GM19099 (cell line): Measurements from ENCODE around the gene CACNG1.

ENCODE experiments used
- POLR2A ChIP-seq: IDR thresholded peaks from 3 replicates; pipeline ENCODE4 v1.6.1; 2011; ENCODE audit warnings: low read depth; ENCODE audit not compliant: insufficient read length; ENCODE audit errors: extremely low read depth

The CACNG1 gene

GRCh38 chr17:67079491-67079890 lies 35.1 kb downstream of the CACNG1 start:
- no peak for TF ChIP-seq POLR2A

- no peak for TF ChIP-seq POLR2A
Measured at GRCh38 chr17:67080804-67081203, 36.5 kb downstream of the CACNG1 start.

GRCh38 chr17:67082107-67082506 lies 37.8 kb downstream of the CACNG1 start:
- TF ChIP-seq POLR2A: no peak

- TF ChIP-seq POLR2A: no peak
Measured at GRCh38 chr17:67085406-67085805, 41.1 kb downstream of the CACNG1 start.

- no peak for TF ChIP-seq POLR2A
Measured at GRCh38 chr17:67088639-67089038, 44.3 kb downstream of the CACNG1 start.

- TF ChIP-seq POLR2A: no peak
Measured at GRCh38 chr17:67090341-67090740, 46.0 kb downstream of the CACNG1 start.

GRCh38 chr17:67092291-67092690 lies 47.9 kb downstream of the CACNG1 start:
- TF ChIP-seq POLR2A: no peak

GRCh38 chr17:67093348-67093747 lies 49.0 kb downstream of the CACNG1 start:
- no peak for TF ChIP-seq POLR2A

GRCh38 chr17:67095803-67096202 lies 51.4 kb downstream of the CACNG1 start:
- no peak for TF ChIP-seq POLR2A

- no peak for TF ChIP-seq POLR2A
Measured at GRCh38 chr17:67096609-67097008, 52.3 kb downstream of the CACNG1 start.

- TF ChIP-seq POLR2A: no peak
Measured at GRCh38 chr17:67098006-67098405, 53.7 kb downstream of the CACNG1 start.

GRCh38 chr17:67105213-67105612 lies 60.9 kb downstream of the CACNG1 start:
- TF ChIP-seq POLR2A: no peak
